ENCODE data around the gene PLXNA4. TPM values are rescaled to one million over a fixed set of nuclear protein-coding genes. Genes with fewer than 3 reads are reported as not detected.

PLXNA4 gene
- polyA plus RNA-seq, 1 donor (not counting 4 experiments of a cell fraction or from before 2014, with no cell fraction given) = 0.01 TPM

- no peak overlapping the region for H3K27ac ChIP-seq (ENCODE audit: control insufficient read depth, insufficient read depth, low read length)
- H3K9me1 ChIP-seq (ENCODE audit: control insufficient read depth, extremely low read depth, insufficient read depth, low read length) = no peaks in the 10 kb centered on the region
- no peak overlapping the region for H3K9ac ChIP-seq (ENCODE audit: control insufficient read depth, extremely low read depth, insufficient read depth, low read length)
- no peak overlapping the region for H2AFZ ChIP-seq (ENCODE audit: control insufficient read depth, low read length)
- no peaks in the 10 kb centered on the region for H4K20me1 ChIP-seq (ENCODE audit: control insufficient read depth, extremely low read depth, insufficient read depth, low read length)
- no peak for TF ChIP-seq EZH2 (IDR thresholded peaks at IDR 0.05; ENCODE audit: low read length)
- TF ChIP-seq CTCF (optimal IDR thresholded peaks at IDR 0.05 in 1 of 3, IDR thresholded peaks at IDR 0.05 in 1 of 3, conservative IDR thresholded peaks at IDR 0.05 in 1 of 3; ENCODE audit: extremely low read depth in 1 of 3, insufficient read depth in 2 of 3, low read length in 3 of 3) = no peak
- peaks cover 2% of the 10 kb centered on the region for H3K4me1 ChIP-seq (ENCODE audit: control insufficient read depth, extremely low read depth, insufficient read depth, low read length)
- H3K27me3 ChIP-seq (ENCODE audit: control insufficient read depth, extremely low read depth, insufficient read depth, low read length) = peaks cover 12% of the 10 kb centered on the region
- H3K4me2 ChIP-seq (ENCODE audit: control insufficient read depth, extremely low read depth, insufficient read depth, low read depth, low read length) = no peak overlapping the region
- FAIRE-seq (no peak), DNase-seq (ENCODE audit: low read depth, low spot score) (no peak)
- no peaks in the 10 kb centered on the region for H3K36me3 ChIP-seq (ENCODE audit: control insufficient read depth in 2 of 2, extremely low read depth in 1 of 2, insufficient read depth in 2 of 2, low read length in 2 of 2)
- no peaks in the 10 kb centered on the region for H3K9me3 ChIP-seq (ENCODE audit: control insufficient read depth, low read depth, low read length)
- H3K4me3 ChIP-seq (ENCODE audit: control insufficient read depth in 2 of 3, extremely low read depth in 1 of 3, insufficient read depth in 2 of 3, low read depth in 1 of 3, low read length in 3 of 3) = no peak overlapping the region
- dilution Hi-C loops (cut with MboI; ENCODE audit: extremely low pct_ligation_motif_present, low sequenced_read_pairs) = no loop called here
- no peaks in the 10 kb centered on the region for H3K79me2 ChIP-seq (ENCODE audit: control insufficient read depth, insufficient read depth, low read length)
Observed at GRCh38 chr7:132248841-132249240, 327.4 kb downstream of the PLXNA4 start.

GRCh38 chr7:132247995-132248618, 328.2 kb downstream of the PLXNA4 start:
- TF ChIP-seq EZH2 (IDR thresholded peaks at IDR 0.05; ENCODE audit: low read length) = no peak
- no peak for TF ChIP-seq CTCF (optimal IDR thresholded peaks at IDR 0.05 in 1 of 3, IDR thresholded peaks at IDR 0.05 in 1 of 3, conservative IDR thresholded peaks at IDR 0.05 in 1 of 3; ENCODE audit: extremely low read depth in 1 of 3, insufficient read depth in 2 of 3, low read length in 3 of 3)
- dilution Hi-C loops (cut with MboI; ENCODE audit: extremely low pct_ligation_motif_present, low sequenced_read_pairs) = no loop called here
- peaks cover 12% of the 10 kb centered on the region for H3K27me3 ChIP-seq (ENCODE audit: control insufficient read depth, extremely low read depth, insufficient read depth, low read length)

More at GRCh38 chr7:132247995-132248618, 328.2 kb downstream of the PLXNA4 start:
- Histone ChIP-seq H3K4me3 (ENCODE audit: control insufficient read depth in 2 of 3, extremely low read depth in 1 of 3, insufficient read depth in 2 of 3, low read depth in 1 of 3, low read length in 3 of 3) (no peak overlapping the region), H3K9ac (ENCODE audit: control insufficient read depth, extremely low read depth, insufficient read depth, low read length) (no peak overlapping the region), H3K9me3 (ENCODE audit: control insufficient read depth, low read depth, low read length) (no peaks in the 10 kb centered on the region), H3K4me2 (ENCODE audit: control insufficient read depth, extremely low read depth, insufficient read depth, low read depth, low read length) (no peak overlapping the region), H3K36me3 (ENCODE audit: control insufficient read depth in 2 of 2, extremely low read depth in 1 of 2, insufficient read depth in 2 of 2, low read length in 2 of 2) (no peaks in the 10 kb centered on the region), H3K79me2 (ENCODE audit: control insufficient read depth, insufficient read depth, low read length) (no peaks in the 10 kb centered on the region), H4K20me1 (ENCODE audit: control insufficient read depth, extremely low read depth, insufficient read depth, low read length) (no peaks in the 10 kb centered on the region), H2AFZ (ENCODE audit: control insufficient read depth, low read length) (no peak overlapping the region), H3K27ac (ENCODE audit: control insufficient read depth, insufficient read depth, low read length) (no peak overlapping the region), H3K9me1 (ENCODE audit: control insufficient read depth, extremely low read depth, insufficient read depth, low read length) (no peaks in the 10 kb centered on the region), H3K4me1 (ENCODE audit: control insufficient read depth, extremely low read depth, insufficient read depth, low read length) (peaks cover 2% of the 10 kb centered on the region)
- FAIRE-seq (no peak), DNase-seq (ENCODE audit: low read depth, low spot score) (no peak)

All from keratinocyte (primary cell).